Sigmoid colon (tissue), 4 donors: Measurements from ENCODE around the gene SYT13.

ENCODE experiments used
- CTCF ChIP-seq, 4 experiments: fragments of 450-650 bp in 3 of 4; fragments of 200-600 bp in 1 of 4; IDR thresholded peaks; one replicate each; pipeline ENCODE4 v1.5.1; 2016 to 2019; ENCODE audit warnings: antibody characterized with exemption in 4 of 4, mild to moderate bottlenecking in 3 of 4, moderate library complexity in 2 of 4
- EP300 ChIP-seq, 4 donors: sonication (generic); formaldehyde crosslinking; IDR thresholded peaks; one replicate each; pipeline ENCODE4 v1.6.1; 2017; ENCODE audit warnings: antibody characterized with exemption in 4 of 4
- POLR2A ChIP-seq, 2 donors: fragments of 450-650 bp; IDR thresholded peaks; one replicate each; pipeline ENCODE4 v1.6.1; 2016; ENCODE audit warnings: antibody characterized with exemption in 2 of 2, mild to moderate bottlenecking in 2 of 2, moderate library complexity in 2 of 2

GRCh38 chr11:45258982-45259530, 27.1 kb downstream of the SYT13 start:
- TF ChIP-seq CTCF (IDR thresholded peaks at IDR 0.05) (no peak), POLR2A (IDR thresholded peaks at IDR 0.05) (no peak), EP300 (IDR thresholded peaks at IDR 0.05) (no peak)
